CD8-positive, alpha-beta memory T cell (primary cell): Measurements from ENCODE around the gene PWWP2B. TPM values are rescaled to one million over a fixed set of nuclear protein-coding genes. Genes with fewer than 3 reads are reported as not detected.

Experiments used
- CTCF ChIA-PET: fragments of 350-600 bp; sonication (Branson Sonifier 250); formaldehyde crosslinking; loops from one replicate; lab custom pipeline; 2021; ENCODE audit warnings: antibody characterized with exemption; lab: Charles Lee
- POLR2A ChIA-PET: fragments of 350-600 bp; sonication (Branson Sonifier 250); formaldehyde crosslinking; loops from one replicate; lab custom pipeline; 2021; ENCODE audit warnings: antibody characterized with exemption; lab: Charles Lee
- DNase-seq, 5 donors: peaks; one replicate each; pipeline versions ENCODE4 v3.0.0 to v3.0.0-alpha.2; 2020 to 2022; ENCODE audit warnings: mixed read lengths in 1 of 5
- H3K27ac ChIP-seq: one replicate; pipeline ENCODE4 v1.7.0; 2013; ENCODE audit warnings: low read depth, mild to moderate bottlenecking, low read length, moderate library complexity
- H3K27me3 ChIP-seq: 2 replicates; pipeline ENCODE4 v1.7.0; 2013; ENCODE audit warnings: low read length, mild to moderate bottlenecking; ENCODE audit not compliant: insufficient read depth, poor library complexity, severe bottlenecking
- H3K36me3 ChIP-seq: 2 replicates; pipeline ENCODE4 v1.7.0; 2013; ENCODE audit warnings: mild to moderate bottlenecking, low read length, moderate library complexity; ENCODE audit not compliant: insufficient read depth
- H3K4me1 ChIP-seq: 2 replicates; pipeline ENCODE4 v1.7.0; 2013; ENCODE audit warnings: mild to moderate bottlenecking, low read length, moderate library complexity; ENCODE audit not compliant: insufficient read depth
- H3K4me3 ChIP-seq: 2 replicates; pipeline ENCODE4 v1.7.0; 2013; ENCODE audit warnings: mild to moderate bottlenecking, low read length
- H3K9me3 ChIP-seq: 2 replicates; pipeline ENCODE4 v1.7.0; 2013; ENCODE audit warnings: mild to moderate bottlenecking, low read length
- H3K27ac Mint-ChIP-seq, 8 donors: one replicate each; pipeline ENCODE4 v1.8.0; 2020 to 2021; ENCODE audit warnings: mixed read lengths in 8 of 8, mild to moderate bottlenecking in 6 of 8, inconsistent platforms in 3 of 8, moderate library complexity in 3 of 8
- H3K27me3 Mint-ChIP-seq, 2 donors: one replicate each; pipeline ENCODE4 v1.8.0; 2020 to 2021; ENCODE audit warnings: mixed read lengths in 2 of 2, mild to moderate bottlenecking in 1 of 2, moderate library complexity in 1 of 2
- H3K36me3 Mint-ChIP-seq, 3 donors: one replicate each; pipeline ENCODE4 v1.8.0; 2020 to 2021; ENCODE audit warnings: mixed read lengths in 3 of 3, inconsistent platforms in 1 of 3, mild to moderate bottlenecking in 1 of 3
- H3K4me1 Mint-ChIP-seq, 3 donors: one replicate each; pipeline ENCODE4 v1.8.0; 2020 to 2021; ENCODE audit warnings: mixed read lengths in 3 of 3, inconsistent platforms in 1 of 3, mild to moderate bottlenecking in 1 of 3
- H3K4me3 Mint-ChIP-seq, 7 donors: one replicate each; pipeline ENCODE4 v1.8.0; 2020 to 2021; ENCODE audit warnings: mixed read lengths in 7 of 7, mild to moderate bottlenecking in 6 of 7, moderate library complexity in 4 of 7, inconsistent platforms in 2 of 7
- H3K9me3 Mint-ChIP-seq, 5 donors: one replicate each; pipeline ENCODE4 v1.8.0; 2020 to 2022; ENCODE audit warnings: mixed read lengths in 5 of 5, mild to moderate bottlenecking in 3 of 5, moderate library complexity in 2 of 5, inconsistent platforms in 1 of 5
- polyA plus RNA-seq: library from polyadenylated mRNA; unstranded; fragments of 300-500 nt; fragmentation: Illumina TruSeq; gene quantifications from one replicate; pipeline ENCODE4 v1.2.3, GENCODE V29; 2021
- total RNA-seq, 2 experiments: library from RNA; stranded (reverse); gene quantifications; one replicate each; pipeline ENCODE4 v1.2.3, GENCODE V29; 2021

The PWWP2B gene
- total and polyA plus RNA-seq, 3 experiments from 2014 or later: 3.1 to 4.4 (median 3.7) TPM

DNA sequence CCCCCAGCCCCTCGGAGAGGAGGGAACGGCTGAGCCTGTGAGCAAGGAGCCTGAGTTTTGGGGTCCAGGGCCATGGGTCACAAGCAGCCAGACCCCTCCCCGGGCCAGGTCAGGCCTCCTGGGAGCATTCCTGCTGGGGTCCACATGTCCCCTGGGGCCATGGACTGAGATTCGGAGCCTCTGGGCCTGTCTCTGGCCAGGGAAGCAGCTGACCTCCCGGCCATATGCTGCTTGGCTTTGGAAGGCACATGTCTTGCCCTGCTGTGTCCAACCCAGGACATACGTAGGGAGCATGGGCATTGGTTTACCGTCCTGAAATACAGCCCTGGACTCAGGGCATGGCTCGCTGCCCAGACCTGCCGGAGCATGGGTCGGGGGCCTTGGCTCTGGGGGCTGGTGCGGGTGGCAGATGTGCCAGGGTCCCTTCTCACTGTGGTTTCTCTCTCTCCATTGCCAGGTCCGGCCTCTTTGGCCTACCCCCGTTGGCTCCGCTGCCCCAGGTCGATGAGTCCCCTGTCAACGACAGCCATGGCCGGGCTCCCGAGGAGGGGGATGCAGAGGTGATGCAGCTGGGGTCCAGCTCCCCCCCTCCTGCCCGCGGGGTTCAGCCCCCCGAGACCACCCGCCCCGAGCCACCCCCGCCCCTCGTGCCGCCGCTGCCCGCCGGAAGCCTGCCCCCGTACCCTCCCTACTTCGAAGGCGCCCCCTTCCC lies 7.3 kb downstream of the PWWP2B start:
- Histone ChIP-seq H3K4me3 (no peak overlapping the region), H3K4me1 (peaks cover 12% of the 10 kb centered on the region), H3K9me3 (no peaks in the 10 kb centered on the region), H3K36me3 (no peaks in the 10 kb centered on the region), H3K27ac (no peak overlapping the region), H3K27me3 (no peaks in the 10 kb centered on the region)
- Mint-ChIP-seq H3K27ac (no peak overlapping the region), H3K4me3 (no peak overlapping the region), H3K9me3 (no peaks in the 10 kb centered on the region), H3K36me3 (peaks cover 0 to 22% (median 2%) of the 10 kb centered on the region in 3 donors), H3K4me1 (peaks cover 0 to 26% (median 12%) of the 10 kb centered on the region in 3 donors), H3K27me3 (no peaks in the 10 kb centered on the region)
- DNase-seq: no peak
- CTCF ChIA-PET: no interaction called here
- POLR2A ChIA-PET: interaction anchor here (0.6 kb wide), 1 partner anchor 41 kb away, joined by 3 read pairs; no protein-coding TSS in a partner anchor

DNA sequence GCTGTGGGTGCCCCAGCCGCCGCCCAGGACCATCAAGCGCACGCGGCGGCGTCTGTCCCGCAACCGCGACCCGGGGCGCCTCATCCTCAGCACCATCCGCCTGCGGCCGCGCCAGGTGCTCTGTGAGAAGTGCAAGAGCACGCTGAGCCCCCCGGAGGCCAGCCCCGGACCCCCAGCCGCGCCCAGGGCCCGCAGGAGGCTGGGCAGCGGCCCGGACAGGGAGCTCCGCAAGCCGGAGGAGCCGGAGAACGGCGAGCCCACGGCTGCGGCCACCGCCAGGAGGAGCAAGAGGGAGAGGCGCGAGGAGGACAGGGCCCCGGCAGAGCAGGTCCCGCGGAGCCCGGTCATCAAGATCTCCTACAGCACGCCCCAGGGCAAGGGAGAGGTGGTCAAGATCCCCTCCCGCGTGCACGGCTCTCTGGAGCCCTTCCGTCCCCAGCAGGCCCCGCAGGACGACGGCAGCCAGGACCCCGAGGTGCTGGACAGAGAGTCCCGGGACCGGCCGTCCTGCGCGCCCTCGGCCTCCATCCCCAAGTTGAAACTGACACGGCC lies 8.0 kb downstream of the PWWP2B start:
- Mint-ChIP-seq H3K9me3 (no peaks in the 10 kb centered on the region), H3K27me3 (no peaks in the 10 kb centered on the region), H3K27ac (no peak overlapping the region), H3K4me3 (no peak overlapping the region), H3K36me3 (peaks cover 0 to 22% (median 2%) of the 10 kb centered on the region in 3 donors), H3K4me1 (peaks cover 4 to 23% (median 12%) of the 10 kb centered on the region in 3 donors)
- Histone ChIP-seq H3K27me3 (no peaks in the 10 kb centered on the region), H3K4me1 (peaks cover 6% of the 10 kb centered on the region), H3K9me3 (no peaks in the 10 kb centered on the region), H3K27ac (no peak overlapping the region), H3K4me3 (no peak overlapping the region), H3K36me3 (no peaks in the 10 kb centered on the region)
- CTCF ChIA-PET: no interaction called here
- no peak for DNase-seq
- POLR2A ChIA-PET: no interaction called here

- POLR2A ChIA-PET: no interaction called here
- CTCF ChIA-PET: interaction anchor here (1.3 kb wide), 1 partner anchor 8 kb away, joined by 4 read pairs; the partner anchor contains the start of gene PWWP2B
- H3K4me1 ChIP-seq: peaks cover 6% of the 10 kb centered on the region
Measured at GRCh38 chr10:132405463-132405991, 8.5 kb downstream of the PWWP2B start.

DNA sequence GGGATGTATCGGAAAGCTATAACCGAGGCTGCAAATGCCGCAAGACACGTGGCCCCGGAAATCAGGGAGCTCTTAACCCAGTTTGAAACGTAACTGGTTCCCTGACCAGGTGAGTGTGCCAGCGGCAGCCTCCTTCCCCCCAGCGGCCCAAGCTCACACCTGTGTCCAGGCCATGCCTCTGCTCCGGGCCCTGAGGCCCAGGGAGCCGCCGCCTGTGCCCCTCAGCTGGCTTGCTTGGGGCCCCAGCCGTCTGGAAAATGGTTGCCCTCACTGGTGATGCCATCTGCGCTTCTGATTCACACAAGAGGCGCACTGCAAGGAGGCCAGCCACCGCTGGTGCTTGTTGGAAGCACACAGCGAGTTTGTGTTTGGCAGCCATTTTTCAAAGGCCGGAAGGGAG lies 9.2 kb downstream of the PWWP2B start:
- Histone ChIP-seq H3K27me3 (no peaks in the 10 kb centered on the region), H3K9me3 (no peaks in the 10 kb centered on the region), H3K4me1 (peaks cover 6% of the 10 kb centered on the region), H3K4me3 (no peak overlapping the region), H3K27ac (no peak overlapping the region), H3K36me3 (no peaks in the 10 kb centered on the region)
- Mint-ChIP-seq H3K27ac (peak overlapping the region in 1 of 8 donors; percentile 93), H3K9me3 (no peaks in the 10 kb centered on the region), H3K4me3 (no peak overlapping the region), H3K36me3 (peaks cover 0 to 22% (median 2%) of the 10 kb centered on the region in 3 donors), H3K4me1 (peaks cover 7 to 16% (median 9%) of the 10 kb centered on the region in 3 donors), H3K27me3 (no peaks in the 10 kb centered on the region)
- POLR2A ChIA-PET: no interaction called here
- no peak for DNase-seq
- CTCF ChIA-PET: interaction anchor here (1.3 kb wide), 1 partner anchor 9 kb away, joined by 4 read pairs; the partner anchor contains the start of gene PWWP2B

More at GRCh38 chr10:132405463-132405991, 8.5 kb downstream of the PWWP2B start:
- peaks cover 0 to 22% (median 2%) of the 10 kb centered on the region in 3 donors for H3K36me3 Mint-ChIP-seq
- DNase-seq: no peak
- Histone ChIP-seq H3K27me3 (no peaks in the 10 kb centered on the region), H3K36me3 (no peaks in the 10 kb centered on the region), H3K4me3 (no peak overlapping the region), H3K9me3 (no peaks in the 10 kb centered on the region), H3K27ac (no peak overlapping the region)
- peak overlapping the region in 2 of 8 donors; percentile 38 to 73 for H3K27ac Mint-ChIP-seq
- H3K27me3 Mint-ChIP-seq: no peaks in the 10 kb centered on the region
- H3K4me1 Mint-ChIP-seq: peaks cover 7 to 19% (median 11%) of the 10 kb centered on the region in 3 donors
- H3K4me3 Mint-ChIP-seq: no peak overlapping the region
- H3K9me3 Mint-ChIP-seq: no peaks in the 10 kb centered on the region

- Mint-ChIP-seq H3K4me1 (peaks cover 7 to 19% (median 9%) of the 10 kb centered on the region in 3 donors), H3K27ac (no peak overlapping the region), H3K36me3 (peaks cover 0 to 22% (median 2%) of the 10 kb centered on the region in 3 donors), H3K9me3 (no peaks in the 10 kb centered on the region), H3K4me3 (no peak overlapping the region), H3K27me3 (no peaks in the 10 kb centered on the region)
- Histone ChIP-seq H3K27ac (no peak overlapping the region), H3K9me3 (no peaks in the 10 kb centered on the region), H3K4me3 (no peak overlapping the region), H3K36me3 (no peaks in the 10 kb centered on the region), H3K27me3 (no peaks in the 10 kb centered on the region), H3K4me1 (peaks cover 6% of the 10 kb centered on the region)
- ChIA-PET CTCF (interaction anchor here (1.3 kb wide), 1 partner anchor 9 kb away, joined by 4 read pairs; the partner anchor contains the start of gene PWWP2B), POLR2A (no interaction called here)
- no peak for DNase-seq
Measured at GRCh38 chr10:132406750-132407149, 9.8 kb downstream of the PWWP2B start.

DNA sequence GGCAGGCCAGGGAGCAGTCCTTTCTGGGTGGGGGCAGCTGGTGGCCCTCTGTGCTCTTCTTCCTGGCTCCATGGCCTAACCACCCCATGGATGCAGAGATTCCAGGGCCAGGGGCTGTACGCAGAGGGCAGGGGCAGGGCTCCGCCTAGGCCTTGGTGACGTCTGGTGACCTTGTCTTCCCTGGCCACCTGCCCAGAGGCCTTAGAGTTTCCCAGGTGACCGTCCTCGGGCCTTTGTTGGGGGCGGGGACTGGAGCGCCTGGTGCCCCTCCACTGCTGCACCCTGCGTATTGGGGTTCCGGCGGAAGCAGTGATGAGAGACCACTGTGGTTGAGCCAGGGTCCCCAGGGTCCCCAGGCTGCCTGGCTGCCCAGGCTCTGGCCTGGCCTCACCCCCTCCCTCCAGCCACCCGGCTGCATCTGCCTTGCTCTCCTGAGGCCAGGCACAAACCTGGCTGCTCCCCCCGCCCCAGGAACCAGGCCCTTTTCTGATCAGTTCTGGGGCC lies 10.3 kb downstream of the PWWP2B start:
- no peaks in the 10 kb centered on the region for H3K9me3 Mint-ChIP-seq
- Histone ChIP-seq H3K9me3 (no peaks in the 10 kb centered on the region), H3K4me3 (no peak overlapping the region), H3K4me1 (peaks cover 6% of the 10 kb centered on the region), H3K36me3 (no peaks in the 10 kb centered on the region), H3K27ac (no peak overlapping the region), H3K27me3 (no peaks in the 10 kb centered on the region)
- peaks cover 7 to 21% (median 9%) of the 10 kb centered on the region in 3 donors for H3K4me1 Mint-ChIP-seq
- ChIA-PET CTCF (no interaction called here), POLR2A (no interaction called here)
- H3K27me3 Mint-ChIP-seq: no peaks in the 10 kb centered on the region
- no peak for DNase-seq
- no peak overlapping the region for H3K27ac Mint-ChIP-seq
- peak overlapping the region in 1 of 7 donors; percentile 38 for H3K4me3 Mint-ChIP-seq
- H3K36me3 Mint-ChIP-seq: peaks cover 0 to 22% (median 2%) of the 10 kb centered on the region in 3 donors

GRCh38 chr10:132407846-132408278 lies 10.9 kb downstream of the PWWP2B start:
- Mint-ChIP-seq H3K4me1 (peaks cover 7 to 21% (median 12%) of the 10 kb centered on the region in 3 donors), H3K27me3 (no peaks in the 10 kb centered on the region), H3K9me3 (no peaks in the 10 kb centered on the region), H3K4me3 (peak overlapping the region in 3 of 7 donors; percentile 18 to 43 (median 38)), H3K36me3 (peaks cover 0 to 22% (median 2%) of the 10 kb centered on the region in 3 donors), H3K27ac (peak overlapping the region in 1 of 8 donors; percentile 36)
- H3K4me1 ChIP-seq: peaks cover 6% of the 10 kb centered on the region
- DNase-seq: no peak
- ChIA-PET POLR2A (no interaction called here), CTCF (interaction anchor here (1.0 kb wide), 1 partner anchor 39 kb away, joined by 4 read pairs; no protein-coding TSS in a partner anchor)
- no peak overlapping the region for H3K4me3 ChIP-seq
- H3K27ac ChIP-seq: no peak overlapping the region
- no peaks in the 10 kb centered on the region for H3K27me3 ChIP-seq
- H3K36me3 ChIP-seq: no peaks in the 10 kb centered on the region
- no peaks in the 10 kb centered on the region for H3K9me3 ChIP-seq
